ENCODE measurements around the gene CXCL13. TPM values are rescaled to one million over a fixed set of nuclear protein-coding genes. Genes with fewer than 3 reads are reported as not detected.

Gene CXCL13
- total RNA-seq, 2 experiments from 2014 or later: not detected

DNA sequence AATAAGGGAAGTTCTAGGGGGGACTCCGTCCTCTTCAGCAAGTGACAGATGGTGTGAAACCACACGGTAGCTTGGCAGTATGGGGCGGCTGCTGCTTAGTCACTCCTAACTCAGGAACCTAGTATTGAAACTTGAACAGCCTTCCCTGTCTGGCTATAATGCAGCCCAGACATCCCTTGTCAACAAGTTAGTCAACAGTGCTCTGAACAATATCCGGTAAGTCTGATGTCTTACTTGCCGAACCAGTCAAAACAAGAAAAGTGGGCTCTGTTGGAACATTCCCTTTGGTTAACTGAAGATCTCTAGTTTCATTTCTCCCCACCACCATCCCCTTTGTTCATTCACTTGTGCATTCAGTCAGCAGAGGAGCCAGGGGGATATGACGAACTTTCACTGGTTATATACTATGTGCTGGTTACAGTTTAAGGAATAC lies 18.7 kb upstream of the CXCL13 start:
- ATAC-seq: peak; percentile 98
- H3K36me3 Mint-ChIP-seq: peaks cover 4% of the 10 kb centered on the region
- H3K27ac Mint-ChIP-seq: peak overlapping the region; percentile 75
- peak; percentile 89 for DNase-seq
- CTCF ChIA-PET: interaction anchor here (0.9 to 2.1 kb wide), 3 partner anchors 14 to 32 kb away, joined by 3 to 13 read pairs (median 7); no protein-coding TSS in a partner anchor
- H3K4me1 Mint-ChIP-seq: peaks cover 39% of the 10 kb centered on the region
- H3K9me3 Mint-ChIP-seq (ENCODE audit: low read depth): peaks cover 2% of the 10 kb centered on the region
- H3K27me3 Mint-ChIP-seq: peaks cover 22% of the 10 kb centered on the region
- H3K4me3 Mint-ChIP-seq: peak overlapping the region; percentile 14

DNA sequence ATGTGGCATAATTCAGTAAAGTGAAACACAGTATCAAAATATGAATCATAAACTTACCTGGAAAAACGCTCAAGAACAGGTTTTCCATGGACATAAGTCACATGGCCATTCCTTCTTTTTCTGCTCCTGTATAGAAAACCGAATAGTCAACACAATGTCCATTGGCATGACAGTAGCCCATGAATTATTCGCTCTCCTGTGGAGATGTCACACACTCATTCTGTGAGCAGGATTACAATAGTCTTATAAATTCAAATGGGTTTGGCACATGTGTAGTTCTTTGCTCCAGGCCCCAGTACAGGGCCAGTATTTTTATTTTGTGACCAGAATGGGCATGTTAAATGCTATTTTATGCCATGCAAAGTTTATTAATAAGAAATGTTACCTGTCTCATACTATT lies 15.1 kb upstream of the CXCL13 start:
- ATAC-seq (no peak), DNase-seq (no peak)
- Mint-ChIP-seq H3K27ac (no peak overlapping the region), H3K4me3 (no peak overlapping the region), H3K27me3 (peaks cover 8% of the 10 kb centered on the region), H3K4me1 (peaks cover 64% of the 10 kb centered on the region), H3K9me3 (ENCODE audit: low read depth) (peaks cover 2% of the 10 kb centered on the region), H3K36me3 (peaks cover 2% of the 10 kb centered on the region)
- CTCF ChIA-PET: no interaction called here

DNA sequence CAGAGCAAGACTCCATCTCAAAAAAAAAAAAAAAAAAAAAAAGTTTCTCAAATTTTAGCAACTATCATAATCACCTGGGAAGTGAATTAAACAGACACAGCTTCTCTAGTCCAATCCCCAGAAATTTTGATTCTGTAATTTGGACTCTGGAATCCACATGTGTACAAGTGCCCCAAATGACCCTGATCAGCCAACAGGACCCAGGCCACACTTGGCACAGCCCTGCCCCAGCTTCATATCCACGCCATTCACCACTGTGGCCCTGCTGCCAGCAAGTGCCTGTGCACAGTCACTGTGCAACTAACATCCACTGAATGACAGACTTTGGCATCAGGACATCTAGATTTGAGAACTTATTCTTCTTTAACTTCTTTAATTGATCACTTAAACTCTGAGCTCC lies 14.1 kb upstream of the CXCL13 start:
- peaks cover 2% of the 10 kb centered on the region for H3K9me3 Mint-ChIP-seq (ENCODE audit: low read depth)
- H3K4me1 Mint-ChIP-seq: peaks cover 63% of the 10 kb centered on the region
- CTCF ChIA-PET: no interaction called here
- H3K4me3 Mint-ChIP-seq: no peak overlapping the region
- no peak for DNase-seq
- H3K27ac Mint-ChIP-seq: no peak overlapping the region
- H3K36me3 Mint-ChIP-seq: peaks cover 2% of the 10 kb centered on the region
- ATAC-seq: no peak
- H3K27me3 Mint-ChIP-seq: peaks cover 8% of the 10 kb centered on the region

DNA sequence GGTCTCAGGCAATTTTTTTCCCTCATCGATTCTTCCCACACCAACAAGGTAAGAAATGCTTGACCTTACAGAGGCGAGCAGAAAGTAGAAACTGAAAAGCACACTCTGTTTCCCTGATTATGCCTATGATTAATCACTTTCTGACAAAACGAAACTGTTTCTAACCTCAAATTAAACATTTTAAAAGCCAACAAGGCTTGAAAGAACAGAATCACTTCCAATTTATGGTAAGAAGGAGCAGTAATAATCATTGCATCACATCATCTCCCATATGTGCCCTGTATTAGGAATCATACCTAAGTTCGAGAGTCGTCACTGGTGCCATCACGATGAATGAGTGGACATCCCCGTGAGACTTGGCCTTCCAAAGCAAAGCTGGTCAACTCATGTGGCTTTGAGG lies 12.5 kb upstream of the CXCL13 start:
- Mint-ChIP-seq H3K36me3 (peaks cover 4% of the 10 kb centered on the region), H3K4me3 (peak overlapping the region; percentile 7), H3K4me1 (peaks cover 48% of the 10 kb centered on the region), H3K27ac (no peak overlapping the region), H3K9me3 (ENCODE audit: low read depth) (peaks cover 2% of the 10 kb centered on the region), H3K27me3 (peaks cover 18% of the 10 kb centered on the region)
- no peak for ATAC-seq
- CTCF ChIA-PET: interaction anchor here (1.4 to 3.0 kb wide), 2 partner anchors 8 to 128 kb away, joined by 8 to 10 read pairs; no protein-coding TSS in a partner anchor
- no peak for DNase-seq

DNA sequence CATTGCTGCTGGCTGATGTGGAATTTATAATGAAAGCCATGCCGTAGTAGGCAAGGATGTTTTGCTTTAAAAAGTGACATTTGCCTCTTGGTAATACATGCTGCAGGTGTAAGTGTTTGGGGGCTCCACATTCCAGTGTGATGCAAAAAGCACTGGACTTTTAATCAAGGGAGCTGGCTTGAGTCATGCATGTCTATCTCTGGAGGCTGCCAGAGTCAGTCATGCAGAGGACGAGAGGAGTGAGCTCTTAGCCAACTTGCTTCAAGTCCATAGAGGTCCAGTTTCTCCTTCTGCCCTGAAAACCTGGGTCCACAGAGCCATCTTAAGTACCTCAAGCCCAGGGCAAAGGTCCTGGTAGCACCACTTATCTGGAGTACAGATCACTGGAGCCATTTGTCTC lies 11.6 kb upstream of the CXCL13 start:
- ATAC-seq: no peak
- no peak for DNase-seq
- H3K4me3 Mint-ChIP-seq: no peak overlapping the region
- CTCF ChIA-PET: interaction anchor here (3.0 kb wide), 1 partner anchor 129 kb away, joined by 10 read pairs; no protein-coding TSS in a partner anchor
- no peak overlapping the region for H3K27ac Mint-ChIP-seq
- no peaks in the 10 kb centered on the region for H3K9me3 Mint-ChIP-seq (ENCODE audit: low read depth)
- H3K36me3 Mint-ChIP-seq: peaks cover 2% of the 10 kb centered on the region
- H3K4me1 Mint-ChIP-seq: peaks cover 41% of the 10 kb centered on the region
- H3K27me3 Mint-ChIP-seq: peaks cover 14% of the 10 kb centered on the region

DNA sequence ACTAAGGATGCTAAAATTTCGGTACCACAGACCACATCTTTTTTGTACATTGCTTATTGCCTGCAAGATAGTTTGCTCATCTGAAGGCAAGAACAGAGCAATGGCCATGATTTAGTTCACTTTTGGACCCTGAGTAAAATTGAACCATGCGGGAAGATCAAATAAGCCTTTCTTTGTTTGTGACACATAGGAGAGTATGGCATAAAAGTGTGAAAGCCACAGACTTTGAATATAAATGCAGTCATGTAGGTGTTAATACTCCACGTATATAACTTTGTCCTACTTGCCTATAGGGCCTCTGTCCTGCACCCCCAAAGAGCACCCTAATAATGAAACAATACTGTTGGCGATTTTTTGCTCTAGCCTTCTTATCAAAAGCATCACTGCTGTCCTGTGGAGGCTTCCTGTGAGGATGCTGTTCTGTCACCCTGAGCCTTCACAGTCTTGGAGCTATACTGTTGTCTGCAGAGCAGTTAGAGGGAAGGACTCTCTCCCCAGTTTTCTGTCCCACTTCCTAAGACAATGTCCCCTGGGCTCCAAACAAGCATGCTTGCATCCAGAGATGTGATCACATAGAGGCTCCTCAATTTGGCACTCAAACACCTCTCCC lies 10.2 kb upstream of the CXCL13 start:
- Mint-ChIP-seq H3K4me1 (peaks cover 36% of the 10 kb centered on the region), H3K9me3 (ENCODE audit: low read depth) (no peaks in the 10 kb centered on the region), H3K36me3 (peaks cover 2% of the 10 kb centered on the region), H3K4me3 (no peak overlapping the region), H3K27me3 (peaks cover 15% of the 10 kb centered on the region), H3K27ac (peak overlapping the region; percentile 64)
- DNase-seq (no peak), ATAC-seq (peak; percentile 62)
- CTCF ChIA-PET: no interaction called here

DNA sequence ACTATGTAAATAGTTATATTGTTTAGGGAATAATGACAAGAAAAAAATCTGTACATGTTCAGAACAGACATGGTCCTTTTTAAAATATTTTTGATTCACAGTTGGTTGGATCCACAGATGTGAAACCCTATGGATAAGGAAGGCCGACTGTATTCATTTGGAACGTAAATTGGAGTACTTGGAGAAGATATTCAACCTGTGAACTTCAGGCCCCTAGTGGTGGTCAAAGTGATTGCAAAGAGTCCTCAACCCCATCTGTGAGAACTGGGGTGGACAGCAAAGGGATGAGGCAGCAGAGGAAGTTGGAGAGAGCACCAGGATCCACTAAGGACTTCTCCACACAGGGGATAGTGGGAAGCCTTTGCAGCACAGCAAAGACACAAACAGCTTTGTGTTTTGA lies 6.2 kb upstream of the CXCL13 start:
- no peak for DNase-seq
- H3K4me3 Mint-ChIP-seq: no peak overlapping the region
- ATAC-seq: no peak
- peaks cover 25% of the 10 kb centered on the region for H3K4me1 Mint-ChIP-seq
- peaks cover 28% of the 10 kb centered on the region for H3K27me3 Mint-ChIP-seq
- H3K27ac Mint-ChIP-seq: no peak overlapping the region
- CTCF ChIA-PET: interaction anchor here (2.1 to 4.5 kb wide), 4 partner anchors 12 to 215 kb away, joined by 9 to 63 read pairs (median 30); no protein-coding TSS in a partner anchor
- H3K36me3 Mint-ChIP-seq: peaks cover 2% of the 10 kb centered on the region
- H3K9me3 Mint-ChIP-seq (ENCODE audit: low read depth): no peaks in the 10 kb centered on the region

DNA sequence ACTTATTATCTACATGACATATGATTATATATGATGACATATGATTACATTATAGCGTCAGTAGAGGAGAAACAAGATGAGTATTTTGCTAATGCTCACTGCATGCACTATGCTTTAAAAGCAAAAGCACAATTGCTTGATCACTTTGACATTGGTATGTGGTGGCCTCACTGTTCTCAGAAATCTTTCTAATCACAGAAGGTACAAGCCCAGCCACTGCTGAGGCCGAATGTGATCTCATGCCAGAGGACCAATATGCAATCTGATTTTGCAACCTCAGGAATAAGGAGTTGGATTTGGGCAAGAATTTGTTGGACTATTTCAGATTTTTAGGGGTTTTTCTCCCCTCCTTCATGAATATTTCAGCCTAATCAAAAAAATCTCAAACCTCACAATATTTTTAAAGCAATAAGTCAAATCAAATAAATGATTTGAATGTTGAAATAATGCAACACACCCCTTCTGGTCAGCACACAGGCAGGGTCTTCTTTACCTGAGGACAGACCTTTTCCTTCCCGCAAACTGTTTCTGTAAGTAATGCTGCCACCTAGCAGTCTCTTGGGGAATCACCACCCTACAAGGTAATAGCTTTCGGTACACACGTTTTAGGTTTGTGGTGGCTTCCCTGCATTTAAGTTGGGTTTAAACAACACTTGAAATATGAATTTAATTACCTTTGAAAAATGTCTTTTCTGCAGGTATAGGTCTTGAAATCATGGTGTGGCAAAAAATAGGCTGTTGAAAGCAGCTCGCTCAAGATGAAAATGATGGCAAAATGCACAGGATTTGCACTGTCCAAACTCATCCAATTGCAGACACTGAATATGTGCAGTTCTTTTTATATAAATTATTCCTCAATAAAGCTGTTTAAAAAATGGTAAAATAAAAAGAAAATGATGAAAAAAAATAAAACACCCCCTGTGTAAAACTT lies 4.8 kb upstream of the CXCL13 start:
- CTCF ChIA-PET: interaction anchor here (0.6 to 4.5 kb wide), 29 partner anchors 8 to 913 kb away, joined by 3 to 63 read pairs (median 3); no protein-coding TSS in a partner anchor
- Mint-ChIP-seq H3K36me3 (peaks cover 2% of the 10 kb centered on the region), H3K27ac (no peak overlapping the region), H3K4me3 (no peak overlapping the region), H3K27me3 (peaks cover 30% of the 10 kb centered on the region), H3K9me3 (ENCODE audit: low read depth) (no peaks in the 10 kb centered on the region), H3K4me1 (peaks cover 13% of the 10 kb centered on the region)
- ATAC-seq (peak; percentile 51), DNase-seq (peak; percentile 53)

DNA sequence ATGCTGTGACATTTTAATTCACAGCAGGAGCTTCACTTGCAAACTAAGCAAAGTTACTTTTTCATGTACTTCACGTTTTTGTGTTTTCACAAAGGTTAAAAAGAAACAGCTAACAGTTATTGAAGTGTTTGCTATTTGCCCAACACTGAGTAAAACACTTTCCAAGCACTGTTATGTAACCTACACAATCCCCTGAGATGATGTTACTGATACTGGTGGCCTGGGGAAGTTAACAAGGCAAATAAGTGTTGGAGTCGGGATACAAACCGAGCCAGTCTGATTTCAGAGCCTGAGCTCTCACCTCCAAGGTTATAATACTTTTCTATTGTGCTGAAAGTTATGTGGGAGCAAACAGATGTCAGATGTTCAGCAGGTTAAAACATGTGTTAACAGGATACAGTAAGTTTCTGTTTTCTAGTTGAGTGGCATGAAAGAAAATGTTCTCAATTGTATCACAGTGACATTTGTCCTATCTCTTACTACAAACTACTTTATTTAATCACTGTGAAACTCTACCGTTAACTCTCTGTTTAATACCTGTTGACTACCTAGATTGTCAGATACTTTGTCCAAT lies 3.9 kb upstream of the CXCL13 start:
- H3K36me3 Mint-ChIP-seq: peaks cover 2% of the 10 kb centered on the region
- no peaks in the 10 kb centered on the region for H3K9me3 Mint-ChIP-seq (ENCODE audit: low read depth)
- peaks cover 33% of the 10 kb centered on the region for H3K27me3 Mint-ChIP-seq
- peaks cover 11% of the 10 kb centered on the region for H3K4me1 Mint-ChIP-seq
- DNase-seq (no peak), ATAC-seq (no peak)
- CTCF ChIA-PET: interaction anchor here (0.8 to 4.5 kb wide), 25 partner anchors 8 to 912 kb away, joined by 3 to 63 read pairs (median 4); no protein-coding TSS in a partner anchor
- H3K27ac Mint-ChIP-seq: no peak overlapping the region
- H3K4me3 Mint-ChIP-seq: no peak overlapping the region

DNA sequence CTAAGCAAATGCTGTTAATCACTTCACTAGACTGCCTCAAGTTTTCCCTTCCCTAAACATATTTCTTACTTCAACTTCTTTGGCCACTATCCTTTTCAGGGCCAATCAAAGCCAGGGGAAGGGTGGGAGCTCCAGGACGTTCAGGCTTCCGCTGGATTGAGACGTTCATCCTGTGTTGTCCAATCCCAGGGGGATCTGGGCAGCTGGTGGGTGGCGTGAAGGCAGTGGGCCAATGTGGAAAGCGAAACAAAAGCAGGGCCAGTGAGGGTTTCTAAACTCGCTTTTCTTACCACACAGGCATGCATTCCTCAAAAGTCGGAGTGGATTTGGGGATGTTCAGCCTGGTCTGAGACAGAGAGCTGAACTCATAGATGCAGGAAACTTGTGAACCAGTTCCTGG lies 7.6 kb downstream of the CXCL13 start:
- Mint-ChIP-seq H3K4me1 (peaks cover 7% of the 10 kb centered on the region), H3K27ac (no peak overlapping the region), H3K9me3 (ENCODE audit: low read depth) (no peaks in the 10 kb centered on the region), H3K36me3 (no peaks in the 10 kb centered on the region), H3K4me3 (no peak overlapping the region), H3K27me3 (peaks cover 24% of the 10 kb centered on the region)
- CTCF ChIA-PET: interaction anchor here (8.0 kb wide), 1 partner anchor 12 kb away, joined by 63 read pairs; no protein-coding TSS in a partner anchor
- DNase-seq (no peak), ATAC-seq (no peak)

DNA sequence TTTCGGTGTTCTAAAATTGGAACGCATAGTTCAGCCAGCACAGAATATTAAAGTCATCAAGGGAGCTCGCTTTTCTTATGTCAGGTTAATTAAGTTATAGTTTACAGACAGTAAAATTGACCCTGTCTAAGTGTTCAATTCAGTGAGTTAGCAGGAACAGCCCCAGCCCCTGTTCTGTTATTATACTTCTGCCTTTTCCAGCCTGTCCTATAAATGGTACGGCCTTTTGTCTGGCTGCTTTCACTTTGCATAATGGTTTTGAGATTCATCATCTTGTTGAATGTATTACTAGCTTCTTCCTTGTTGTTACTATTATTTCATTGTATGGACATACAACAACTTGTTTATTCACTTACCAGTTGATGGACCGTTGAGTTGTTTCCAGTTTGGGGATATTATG lies 9.5 kb downstream of the CXCL13 start:
- DNase-seq (no peak), ATAC-seq (no peak)
- H3K9me3 Mint-ChIP-seq (ENCODE audit: low read depth): no peaks in the 10 kb centered on the region
- H3K4me1 Mint-ChIP-seq: peaks cover 15% of the 10 kb centered on the region
- H3K4me3 Mint-ChIP-seq: no peak overlapping the region
- peaks cover 31% of the 10 kb centered on the region for H3K27me3 Mint-ChIP-seq
- H3K36me3 Mint-ChIP-seq: no peaks in the 10 kb centered on the region
- CTCF ChIA-PET: interaction anchor here (0.7 to 8.0 kb wide), 6 partner anchors 14 to 238 kb away, joined by 3 to 63 read pairs (median 4); no protein-coding TSS in a partner anchor
- no peak overlapping the region for H3K27ac Mint-ChIP-seq

DNA sequence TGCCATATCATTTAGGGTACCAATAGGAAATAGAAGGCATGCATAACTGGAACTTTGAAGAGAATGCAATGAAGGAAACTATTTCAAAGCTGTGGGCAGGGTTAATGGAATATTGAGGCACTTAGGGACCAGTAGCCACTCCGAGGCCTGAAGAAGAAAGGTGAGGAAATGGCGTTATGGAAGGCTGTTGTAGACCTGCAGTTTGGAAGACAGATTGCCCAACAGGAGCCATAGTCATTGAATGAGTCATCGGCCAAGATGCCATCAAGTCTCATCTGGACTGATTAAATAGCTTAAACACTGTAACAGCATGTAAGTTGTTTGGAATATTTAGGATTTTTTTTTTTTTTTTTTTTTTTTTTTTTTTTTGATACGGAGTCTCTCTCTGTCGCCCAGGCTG lies 11.6 kb downstream of the CXCL13 start:
- ATAC-seq (no peak), DNase-seq (no peak)
- CTCF ChIA-PET: interaction anchor here (0.6 to 8.0 kb wide), 9 partner anchors 10 to 260 kb away, joined by 3 to 63 read pairs (median 4); partner anchors contain the start of gene CXCL13
- H3K36me3 Mint-ChIP-seq: no peaks in the 10 kb centered on the region
- no peaks in the 10 kb centered on the region for H3K9me3 Mint-ChIP-seq (ENCODE audit: low read depth)
- H3K27me3 Mint-ChIP-seq: peaks cover 34% of the 10 kb centered on the region
- peaks cover 14% of the 10 kb centered on the region for H3K4me1 Mint-ChIP-seq
- H3K27ac Mint-ChIP-seq: no peak overlapping the region
- no peak overlapping the region for H3K4me3 Mint-ChIP-seq

Measured in activated CD8-positive, alpha-beta memory T cell treated with anti-CD3 and anti-CD28 coated beads, Interleukin-2, amount 10 ng/mL, durations not matched to agents 7 days and 5 days (primary cell).